ENCODE results near the gene TTC21B.

DNA sequence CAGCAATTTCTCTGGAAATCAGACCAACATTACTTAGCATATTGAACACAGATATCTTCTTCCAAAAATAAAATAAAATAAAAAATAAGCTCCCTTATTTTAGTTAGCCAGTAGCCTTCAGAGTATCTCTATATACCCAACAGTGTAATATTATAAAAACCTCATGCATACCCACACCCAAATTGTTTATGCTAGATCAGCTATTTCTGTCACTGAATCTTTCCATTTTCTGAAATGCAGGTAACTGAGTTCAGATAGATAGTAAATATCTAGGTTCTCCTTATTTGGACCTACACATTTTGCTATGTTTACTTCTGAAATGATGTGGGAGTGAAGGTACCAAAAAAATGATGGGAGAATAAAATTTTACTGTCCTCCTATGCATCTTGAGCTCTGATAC is 39.9 kb downstream of the TTC21B start:
- TF ChIP-seq EZH2phosphoT487 (IDR thresholded peaks at IDR 0.05; ENCODE audit: borderline replicate concordance, low read depth, low read length) (no peak), CTCF (conservative IDR thresholded peaks at IDR 0.05; ENCODE audit: low read length) (no peak)

Measured in OCI-LY7 (cell line).